Measurements from ENCODE around the gene ST7. TPM values are rescaled to one million over a fixed set of nuclear protein-coding genes. Genes with fewer than 3 reads are reported as not detected.

Gene ST7
- polyA plus RNA-seq, 1 donor from 2014 or later: 76.8 TPM

DNA sequence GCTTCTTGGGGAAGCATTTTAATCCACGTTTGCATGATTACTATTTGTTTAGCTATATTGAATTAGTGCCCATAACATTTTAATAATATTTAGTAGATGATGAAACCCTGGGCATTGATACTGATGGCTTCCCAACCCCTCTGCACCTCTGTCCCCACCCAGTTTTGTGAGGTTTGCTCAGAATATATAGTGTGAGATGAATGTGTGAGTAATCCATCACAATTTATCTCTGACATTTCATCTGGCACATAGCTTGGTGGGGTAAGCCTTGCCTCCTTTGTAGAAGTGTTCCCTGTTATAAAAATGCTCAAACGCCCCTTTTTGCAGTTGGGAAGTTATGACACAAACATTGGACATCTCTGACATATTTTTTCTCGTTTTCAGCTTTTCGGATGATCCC lies 265.4 kb downstream of the ST7 start:
- Histone ChIP-seq H3K9me3 (ENCODE audit: low read length) (no peaks in the 10 kb centered on the region), H3K27ac (ENCODE audit: low read length) (no peak overlapping the region), H3K27me3 (ENCODE audit: insufficient read depth, low read depth, low read length) (no peaks in the 10 kb centered on the region), H3K4me2 (ENCODE audit: low read length) (no peak overlapping the region), H3K9me2 (ENCODE audit: insufficient read depth, low read length) (no peaks in the 10 kb centered on the region), H3K9ac (ENCODE audit: low read length) (no peak overlapping the region), H2AFZ (ENCODE audit: low read depth, low read length) (no peak overlapping the region), H4K20me1 (ENCODE audit: insufficient read depth) (no peaks in the 10 kb centered on the region), H3K4me3 (ENCODE audit: low read length) (no peak overlapping the region), H3K36me3 (ENCODE audit: insufficient read depth, low read length) (peaks cover 21% of the 10 kb centered on the region), H3K79me2 (replicated peaks; ENCODE audit: insufficient read depth, low read length) (no peaks in the 10 kb centered on the region), H3F3A (ENCODE audit: insufficient read depth, low read length, poor library complexity, severe bottlenecking) (no peaks in the 10 kb centered on the region)
- TF ChIP-seq MXI1 (conservative IDR thresholded peaks at IDR 0.05; ENCODE audit: poor library complexity, severe bottlenecking): no peak
- no peak for TF ChIP-seq POLR2AphosphoS5 (IDR thresholded peaks at IDR 0.05)
- TF ChIP-seq EZH2 (IDR thresholded peaks at IDR 0.05; ENCODE audit: borderline replicate concordance, insufficient read depth, low read length, poor library complexity, severe bottlenecking): no peak
- no peak for TF ChIP-seq SMC3 (conservative IDR thresholded peaks at IDR 0.05; ENCODE audit: poor library complexity)
- TF ChIP-seq TAF1 (IDR thresholded peaks at IDR 0.05; ENCODE audit: low read depth): no peak
- TF ChIP-seq, protein P1, sequence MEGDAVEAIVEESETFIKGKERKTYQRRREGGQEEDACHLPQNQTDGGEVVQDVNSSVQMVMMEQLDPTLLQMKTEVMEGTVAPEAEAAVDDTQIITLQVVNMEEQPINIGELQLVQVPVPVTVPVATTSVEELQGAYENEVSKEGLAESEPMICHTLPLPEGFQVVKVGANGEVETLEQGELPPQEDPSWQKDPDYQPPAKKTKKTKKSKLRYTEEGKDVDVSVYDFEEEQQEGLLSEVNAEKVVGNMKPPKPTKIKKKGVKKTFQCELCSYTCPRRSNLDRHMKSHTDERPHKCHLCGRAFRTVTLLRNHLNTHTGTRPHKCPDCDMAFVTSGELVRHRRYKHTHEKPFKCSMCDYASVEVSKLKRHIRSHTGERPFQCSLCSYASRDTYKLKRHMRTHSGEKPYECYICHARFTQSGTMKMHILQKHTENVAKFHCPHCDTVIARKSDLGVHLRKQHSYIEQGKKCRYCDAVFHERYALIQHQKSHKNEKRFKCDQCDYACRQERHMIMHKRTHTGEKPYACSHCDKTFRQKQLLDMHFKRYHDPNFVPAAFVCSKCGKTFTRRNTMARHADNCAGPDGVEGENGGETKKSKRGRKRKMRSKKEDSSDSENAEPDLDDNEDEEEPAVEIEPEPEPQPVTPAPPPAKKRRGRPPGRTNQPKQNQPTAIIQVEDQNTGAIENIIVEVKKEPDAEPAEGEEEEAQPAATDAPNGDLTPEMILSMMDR (IDR thresholded peaks at IDR 0.05; ENCODE audit: poor library complexity, severe bottlenecking): no peak
- no peak for TF ChIP-seq RAD21 (conservative IDR thresholded peaks at IDR 0.05)
- TF ChIP-seq EP300 (conservative IDR thresholded peaks at IDR 0.05; ENCODE audit: poor library complexity, severe bottlenecking): no peak
- TF ChIP-seq, protein P2, sequence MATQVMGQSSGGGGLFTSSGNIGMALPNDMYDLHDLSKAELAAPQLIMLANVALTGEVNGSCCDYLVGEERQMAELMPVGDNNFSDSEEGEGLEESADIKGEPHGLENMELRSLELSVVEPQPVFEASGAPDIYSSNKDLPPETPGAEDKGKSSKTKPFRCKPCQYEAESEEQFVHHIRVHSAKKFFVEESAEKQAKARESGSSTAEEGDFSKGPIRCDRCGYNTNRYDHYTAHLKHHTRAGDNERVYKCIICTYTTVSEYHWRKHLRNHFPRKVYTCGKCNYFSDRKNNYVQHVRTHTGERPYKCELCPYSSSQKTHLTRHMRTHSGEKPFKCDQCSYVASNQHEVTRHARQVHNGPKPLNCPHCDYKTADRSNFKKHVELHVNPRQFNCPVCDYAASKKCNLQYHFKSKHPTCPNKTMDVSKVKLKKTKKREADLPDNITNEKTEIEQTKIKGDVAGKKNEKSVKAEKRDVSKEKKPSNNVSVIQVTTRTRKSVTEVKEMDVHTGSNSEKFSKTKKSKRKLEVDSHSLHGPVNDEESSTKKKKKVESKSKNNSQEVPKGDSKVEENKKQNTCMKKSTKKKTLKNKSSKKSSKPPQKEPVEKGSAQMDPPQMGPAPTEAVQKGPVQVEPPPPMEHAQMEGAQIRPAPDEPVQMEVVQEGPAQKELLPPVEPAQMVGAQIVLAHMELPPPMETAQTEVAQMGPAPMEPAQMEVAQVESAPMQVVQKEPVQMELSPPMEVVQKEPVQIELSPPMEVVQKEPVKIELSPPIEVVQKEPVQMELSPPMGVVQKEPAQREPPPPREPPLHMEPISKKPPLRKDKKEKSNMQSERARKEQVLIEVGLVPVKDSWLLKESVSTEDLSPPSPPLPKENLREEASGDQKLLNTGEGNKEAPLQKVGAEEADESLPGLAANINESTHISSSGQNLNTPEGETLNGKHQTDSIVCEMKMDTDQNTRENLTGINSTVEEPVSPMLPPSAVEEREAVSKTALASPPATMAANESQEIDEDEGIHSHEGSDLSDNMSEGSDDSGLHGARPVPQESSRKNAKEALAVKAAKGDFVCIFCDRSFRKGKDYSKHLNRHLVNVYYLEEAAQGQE (IDR thresholded peaks at IDR 0.05; ENCODE audit: borderline replicate concordance): no peak

DNA sequence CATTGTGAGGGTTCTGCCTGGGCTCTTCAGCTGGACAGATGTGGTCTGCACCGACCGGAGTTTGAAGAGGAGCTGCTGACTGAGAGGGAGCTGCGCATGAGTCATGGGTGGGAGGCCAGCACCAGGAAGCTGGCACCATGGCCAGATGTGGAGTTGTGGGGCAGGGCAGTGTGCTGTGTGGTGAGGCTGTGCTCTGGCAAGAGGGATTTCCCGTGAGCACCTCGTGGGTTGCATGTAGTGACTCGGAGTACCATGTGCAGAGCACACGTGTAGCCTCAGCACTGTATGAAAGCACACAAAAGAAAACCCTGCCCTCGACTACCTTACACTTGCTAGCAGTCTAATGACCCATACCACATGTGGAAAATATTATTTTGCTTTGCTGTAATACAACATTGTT lies 266.2 kb downstream of the ST7 start:
- H4K20me1 ChIP-seq (ENCODE audit: insufficient read depth): no peaks in the 10 kb centered on the region
- no peak overlapping the region for H3K4me3 ChIP-seq (ENCODE audit: low read length)
- H3F3A ChIP-seq (ENCODE audit: insufficient read depth, low read length, poor library complexity, severe bottlenecking): no peaks in the 10 kb centered on the region
- no peak overlapping the region for H3K27ac ChIP-seq (ENCODE audit: low read length)
- H3K36me3 ChIP-seq (ENCODE audit: insufficient read depth, low read length): peaks cover 25% of the 10 kb centered on the region
- no peak for TF ChIP-seq MXI1 (conservative IDR thresholded peaks at IDR 0.05; ENCODE audit: poor library complexity, severe bottlenecking)
- no peak for TF ChIP-seq EZH2 (IDR thresholded peaks at IDR 0.05; ENCODE audit: borderline replicate concordance, insufficient read depth, low read length, poor library complexity, severe bottlenecking)
- no peak for TF ChIP-seq RAD21 (conservative IDR thresholded peaks at IDR 0.05)
- no peak for TF ChIP-seq TAF1 (IDR thresholded peaks at IDR 0.05; ENCODE audit: low read depth)
- no peaks in the 10 kb centered on the region for H3K79me2 ChIP-seq (replicated peaks; ENCODE audit: insufficient read depth, low read length)
- H3K4me2 ChIP-seq (ENCODE audit: low read length): no peak overlapping the region
- H3K27me3 ChIP-seq (ENCODE audit: insufficient read depth, low read depth, low read length): no peaks in the 10 kb centered on the region
- H3K9ac ChIP-seq (ENCODE audit: low read length): no peak overlapping the region
- no peaks in the 10 kb centered on the region for H3K9me2 ChIP-seq (ENCODE audit: insufficient read depth, low read length)
- H3K9me3 ChIP-seq (ENCODE audit: low read length): no peaks in the 10 kb centered on the region
- no peak overlapping the region for H2AFZ ChIP-seq (ENCODE audit: low read depth, low read length)
